HG03066 (cell line): ENCODE measurements around the gene SYDE1.

Source experiments
- ATAC-seq: cut with Tn5 transposase; IDR thresholded peaks from one replicate; pipeline ENCODE4 v1.9.1; 2021; ENCODE audit warnings: low read depth; ENCODE audit not compliant: unreplicated experiment

The SYDE1 gene

DNA sequence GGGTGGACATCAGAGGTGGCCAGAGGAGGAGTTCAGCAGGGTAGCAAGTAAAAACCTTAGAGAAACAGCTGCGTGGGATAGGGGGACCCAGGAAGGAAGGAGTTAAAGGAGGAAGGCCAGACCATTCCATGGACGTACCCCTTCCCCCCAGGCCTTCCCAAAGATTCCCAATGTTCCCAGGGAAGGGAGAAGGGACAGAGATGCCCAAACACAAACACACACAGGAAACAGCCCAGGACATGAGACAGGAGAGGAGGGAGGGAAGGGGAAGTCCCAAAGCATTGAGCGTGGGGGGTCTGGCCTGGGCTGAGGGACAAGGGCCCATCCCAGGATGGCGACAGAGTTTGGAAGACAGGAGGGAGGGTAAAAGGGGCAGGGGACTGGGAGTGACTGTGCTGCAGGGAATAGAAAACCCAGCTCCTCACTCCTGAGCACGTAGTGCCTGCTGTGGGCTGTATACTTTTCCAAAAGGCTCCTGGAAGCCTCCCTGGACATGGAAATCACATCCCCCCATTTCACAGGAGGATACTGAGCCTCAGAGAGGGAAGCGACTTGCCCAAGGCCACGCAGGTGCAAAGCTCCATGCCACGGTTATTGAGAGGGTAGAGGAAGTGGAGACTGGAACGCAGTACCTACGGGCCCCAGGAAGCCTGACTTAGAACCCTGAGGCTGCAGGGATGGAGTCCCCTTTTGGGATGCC is 1.1 kb downstream of the SYDE1 start:
- ATAC-seq = no peak

DNA sequence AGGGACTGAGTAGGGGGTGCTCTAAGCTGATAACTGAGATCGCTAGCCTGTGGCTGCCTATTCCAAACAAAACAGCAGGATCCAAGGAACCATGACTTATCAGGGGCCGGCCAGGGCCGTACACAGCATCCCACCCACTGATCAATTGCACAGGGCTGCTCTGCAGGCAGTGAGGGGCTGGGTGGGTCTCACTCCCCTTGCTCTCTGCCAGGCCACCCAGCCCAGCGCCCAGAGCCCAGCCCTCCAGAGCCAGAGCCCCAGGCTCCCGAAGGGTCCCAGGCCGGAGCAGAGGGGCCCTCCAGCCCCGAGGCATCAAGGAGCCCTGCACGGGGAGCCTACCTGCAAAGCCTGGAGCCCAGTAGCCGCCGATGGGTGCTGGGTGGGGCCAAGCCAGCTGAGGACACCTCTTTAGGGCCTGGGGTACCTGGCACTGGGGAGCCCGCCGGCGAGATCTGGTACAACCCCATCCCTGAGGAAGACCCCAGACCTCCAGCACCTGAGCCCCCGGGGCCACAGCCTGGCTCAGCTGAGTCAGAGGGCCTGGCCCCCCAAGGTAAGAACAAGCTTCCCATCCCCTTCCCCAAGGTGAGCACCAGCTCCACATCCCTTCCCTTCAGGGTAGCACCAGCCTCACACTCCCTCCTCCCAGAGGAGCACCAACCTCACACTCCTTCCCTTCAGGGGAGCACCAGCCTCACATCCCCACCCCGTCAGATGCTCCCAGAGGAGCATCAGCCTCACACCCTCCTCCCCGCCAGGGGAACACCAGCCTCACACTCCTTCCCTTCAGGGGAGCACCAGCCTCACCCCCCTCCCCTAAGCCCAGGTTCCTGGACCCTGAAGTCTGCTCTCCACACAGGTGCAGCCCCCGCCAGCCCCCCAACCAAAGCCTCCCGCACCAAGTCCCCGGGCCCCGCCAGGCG is 1.9 kb downstream of the SYDE1 start:
- no peak for ATAC-seq

DNA sequence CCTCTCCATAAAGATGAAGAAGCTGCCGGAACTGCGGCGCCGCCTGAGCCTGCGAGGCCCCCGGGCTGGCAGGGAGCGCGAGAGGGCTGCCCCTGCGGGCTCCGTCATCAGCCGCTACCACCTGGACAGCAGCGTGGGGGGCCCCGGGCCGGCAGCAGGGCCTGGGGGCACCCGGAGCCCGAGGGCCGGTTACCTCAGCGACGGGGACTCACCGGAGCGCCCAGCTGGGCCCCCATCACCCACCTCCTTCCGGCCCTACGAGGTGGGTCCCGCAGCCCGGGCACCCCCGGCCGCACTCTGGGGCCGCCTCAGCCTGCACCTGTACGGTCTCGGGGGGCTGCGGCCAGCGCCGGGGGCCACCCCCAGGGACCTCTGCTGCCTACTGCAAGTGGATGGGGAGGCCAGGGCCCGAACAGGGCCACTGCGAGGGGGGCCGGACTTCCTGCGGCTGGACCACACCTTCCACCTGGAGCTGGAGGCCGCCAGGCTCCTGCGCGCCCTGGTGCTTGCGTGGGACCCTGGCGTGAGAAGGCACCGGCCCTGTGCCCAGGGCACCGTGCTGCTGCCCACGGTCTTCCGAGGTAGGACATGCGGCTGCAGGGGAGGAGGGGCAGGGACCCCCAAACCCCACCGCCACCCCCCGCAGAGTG is 2.7 kb downstream of the SYDE1 start:
- ATAC-seq = no peak

DNA sequence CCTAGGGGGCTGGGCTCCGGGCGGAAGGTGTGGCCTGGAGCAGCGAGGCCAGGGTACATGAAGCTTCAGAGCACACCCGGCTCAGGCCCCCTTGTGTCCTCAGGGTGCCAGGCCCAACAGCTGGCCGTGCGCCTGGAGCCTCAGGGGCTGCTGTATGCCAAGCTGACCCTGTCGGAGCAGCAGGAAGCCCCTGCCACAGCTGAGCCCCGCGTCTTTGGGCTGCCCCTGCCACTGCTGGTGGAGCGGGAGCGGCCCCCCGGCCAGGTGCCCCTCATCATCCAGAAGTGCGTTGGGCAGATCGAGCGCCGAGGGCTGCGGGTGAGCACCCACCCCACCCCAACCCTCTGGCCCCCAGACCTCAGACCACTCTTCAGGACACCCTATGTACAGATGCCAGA is 3.2 kb downstream of the SYDE1 start:
- no peak for ATAC-seq

DNA sequence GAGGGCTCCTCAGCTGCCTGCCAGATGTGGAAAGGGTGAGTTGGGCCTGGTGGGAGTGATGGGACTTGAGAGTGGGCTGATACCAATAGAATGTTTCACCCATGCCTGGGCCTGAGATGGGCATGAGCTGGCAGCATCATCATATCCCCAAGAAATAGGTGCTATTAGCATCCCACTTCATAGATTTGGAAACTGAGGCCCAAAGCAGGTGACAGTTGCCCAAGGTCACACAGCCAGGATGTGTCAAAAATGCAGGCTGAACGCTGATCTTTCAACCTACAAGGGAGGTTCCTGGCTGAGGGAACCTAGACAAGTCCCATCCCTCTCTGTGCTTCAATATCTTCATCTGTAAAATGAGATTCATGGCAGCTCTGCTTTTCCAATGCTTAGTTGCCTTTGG is 4.6 kb downstream of the SYDE1 start:
- ATAC-seq = no peak

DNA sequence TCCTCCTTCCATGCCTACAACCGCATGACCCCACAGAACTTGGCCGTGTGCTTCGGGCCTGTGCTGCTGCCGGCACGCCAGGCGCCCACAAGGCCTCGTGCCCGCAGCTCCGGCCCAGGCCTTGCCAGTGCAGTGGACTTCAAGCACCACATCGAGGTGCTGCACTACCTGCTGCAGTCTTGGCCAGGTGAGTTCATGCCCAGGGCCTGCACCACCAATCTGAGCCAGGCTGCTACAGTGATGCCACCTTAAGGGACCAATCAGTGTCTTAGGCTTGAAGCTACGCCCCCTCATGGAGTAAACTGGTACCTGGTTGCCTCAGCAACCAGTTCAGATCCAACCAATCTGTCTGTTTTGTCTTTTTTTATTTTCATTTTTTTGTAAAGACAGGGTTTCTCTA is 5.2 kb downstream of the SYDE1 start:
- no peak for ATAC-seq

DNA sequence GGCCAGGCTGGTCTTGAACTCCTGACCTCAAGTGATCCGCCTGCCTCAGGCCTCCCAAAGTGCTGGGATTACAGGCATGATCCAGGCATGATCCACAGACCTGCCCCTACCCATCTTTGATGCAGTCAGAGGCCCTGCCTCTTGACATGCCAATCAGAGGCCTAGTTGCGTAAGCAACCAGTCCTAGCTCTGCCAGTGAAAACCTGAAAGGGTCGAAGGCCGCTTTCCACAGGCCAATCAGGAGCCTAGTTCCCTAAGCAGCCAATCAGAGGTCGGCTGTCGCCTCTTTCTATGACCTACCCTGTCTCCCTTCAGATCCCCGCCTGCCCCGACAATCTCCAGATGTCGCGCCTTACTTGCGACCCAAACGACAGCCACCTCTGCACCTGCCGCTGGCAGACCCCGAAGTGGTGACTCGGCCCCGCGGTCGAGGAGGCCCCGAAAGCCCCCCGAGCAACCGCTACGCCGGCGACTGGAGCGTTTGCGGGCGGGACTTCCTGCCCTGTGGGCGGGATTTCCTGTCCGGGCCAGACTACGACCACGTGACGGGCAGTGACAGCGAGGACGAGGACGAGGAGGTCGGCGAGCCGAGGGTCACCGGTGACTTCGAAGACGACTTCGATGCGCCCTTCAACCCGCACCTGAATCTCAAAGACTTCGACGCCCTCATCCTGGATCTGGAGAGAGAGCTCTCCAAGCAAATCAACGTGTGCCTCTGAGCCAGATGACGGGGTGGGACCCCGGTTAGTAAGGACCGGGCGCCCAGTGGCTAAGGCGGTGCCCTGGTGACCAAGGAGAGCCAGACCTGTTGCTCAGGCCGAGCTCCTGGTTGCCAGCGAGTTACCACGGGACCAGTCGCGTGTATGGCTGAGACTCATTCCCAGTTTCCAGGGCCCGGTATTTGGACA is 6.3 kb downstream of the SYDE1 start:
- ATAC-seq = no peak

DNA sequence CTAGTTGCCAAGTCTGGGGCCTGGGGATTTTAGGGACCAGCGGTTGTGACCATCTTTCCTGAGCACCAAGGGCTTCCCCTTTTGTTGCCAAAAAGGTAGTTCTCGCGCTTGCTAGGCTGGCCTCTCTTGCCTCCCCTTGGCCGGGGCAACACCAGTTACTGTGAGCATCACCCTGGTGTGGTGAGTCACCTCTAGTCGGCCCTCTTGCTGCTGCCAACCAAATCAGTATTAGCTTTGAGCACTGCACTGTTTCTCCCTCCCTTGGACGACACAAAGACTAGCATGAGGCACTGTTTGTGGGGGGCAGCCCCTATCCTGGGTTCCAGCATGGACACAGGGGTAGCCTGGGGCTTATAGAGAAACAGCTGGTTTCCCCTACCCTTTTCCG is 6.9 kb downstream of the SYDE1 start:
- no peak for ATAC-seq

DNA sequence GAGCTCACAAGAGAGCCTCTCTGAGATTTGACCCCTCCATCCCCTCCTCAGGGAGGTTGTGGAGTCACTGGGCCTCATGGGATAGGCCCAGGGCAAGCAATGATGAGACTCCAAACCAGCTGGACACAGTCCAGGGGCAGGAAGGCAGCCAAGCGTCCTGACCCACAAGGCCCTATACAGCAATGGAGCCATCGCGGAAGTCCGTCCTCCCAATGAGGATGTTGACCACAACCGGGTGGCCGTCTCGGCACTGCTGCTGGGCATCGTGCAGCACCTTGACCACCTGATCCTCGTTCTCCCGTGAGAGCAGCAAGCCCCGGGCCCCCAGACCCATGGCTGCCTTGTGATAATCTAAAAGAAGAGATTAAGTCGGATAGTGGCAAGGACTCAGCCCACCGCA is 7.9 kb downstream of the SYDE1 start:
- ATAC-seq = no peak

DNA sequence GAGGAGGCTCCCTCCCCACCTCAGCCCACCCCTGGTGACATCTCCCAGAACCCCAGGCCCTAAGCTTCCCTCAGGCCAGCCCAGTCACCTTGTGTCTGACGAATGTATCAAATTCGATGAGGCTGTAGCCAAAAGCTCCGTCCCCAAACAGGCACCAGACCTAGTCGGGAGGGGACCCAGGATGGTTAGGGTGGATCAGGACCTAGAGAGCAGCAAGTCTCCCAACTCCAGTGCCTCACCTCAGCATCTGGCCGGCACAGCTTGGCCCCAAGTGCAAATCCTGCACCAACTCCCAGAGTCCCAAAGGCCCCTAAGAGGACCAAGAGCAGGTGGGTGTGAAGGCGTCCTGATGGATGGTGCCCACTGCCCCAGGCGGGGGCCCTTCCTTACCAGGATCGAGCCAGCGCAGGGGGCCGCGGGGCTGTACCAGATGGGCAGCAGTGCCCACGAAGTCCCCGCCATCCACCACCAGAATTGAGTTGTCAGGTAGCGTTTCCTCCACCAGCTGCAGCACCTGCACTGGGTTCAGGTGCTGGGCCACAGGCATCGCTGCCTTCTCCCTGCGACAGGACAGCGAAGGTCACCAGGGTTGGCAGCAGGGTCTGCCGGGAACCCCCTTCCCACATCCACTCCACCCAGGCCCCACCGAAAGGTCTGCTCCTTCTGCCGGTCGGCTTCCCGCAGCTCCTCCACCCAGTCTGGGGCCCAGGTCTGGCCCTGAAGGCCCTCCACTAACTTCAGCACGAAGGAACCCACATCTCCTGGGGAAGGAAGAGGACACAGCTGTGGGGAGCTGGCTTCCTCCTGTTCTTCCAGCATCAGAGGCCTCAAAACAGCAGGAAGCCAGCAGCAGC is 8.8 kb downstream of the SYDE1 start:
- no peak for ATAC-seq

DNA sequence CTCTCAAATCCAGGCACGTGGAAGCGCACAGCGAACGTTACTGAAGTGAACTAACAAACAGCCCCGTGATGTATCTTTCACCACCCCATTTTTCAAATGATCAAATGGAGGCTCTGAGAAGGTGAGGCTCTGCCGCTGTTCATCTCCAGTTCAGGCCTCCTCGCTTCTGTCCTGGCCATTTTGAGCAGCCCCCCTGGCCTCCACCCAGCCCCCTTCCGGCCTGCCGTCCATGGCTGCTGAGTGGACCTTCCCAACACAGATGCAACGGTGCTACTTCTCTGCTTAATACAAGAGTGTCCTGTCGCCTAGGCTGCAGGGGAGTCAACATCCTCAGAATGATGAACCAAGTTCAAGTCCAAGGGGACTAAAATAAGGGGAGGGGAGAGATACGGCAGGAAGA is 9.7 kb downstream of the SYDE1 start:
- ATAC-seq = no peak

DNA sequence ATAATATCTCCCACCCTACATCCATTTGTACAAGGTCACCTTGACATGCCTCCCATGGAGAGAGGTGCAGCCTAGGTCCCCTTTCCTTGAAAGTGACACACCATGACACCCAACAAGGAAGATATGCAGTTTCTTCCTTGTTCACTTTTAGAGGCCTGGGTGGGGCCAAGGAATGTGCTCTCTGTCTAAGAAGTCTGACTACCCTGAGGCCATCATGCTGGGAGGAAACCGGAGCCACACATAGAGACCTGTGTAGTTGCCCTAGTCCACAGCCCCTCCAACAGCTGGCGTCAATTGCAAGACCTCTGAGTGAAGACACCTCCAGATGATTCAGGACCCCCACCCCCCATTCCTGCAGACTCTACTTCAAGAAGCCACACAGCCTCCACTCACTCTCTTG is 11.0 kb downstream of the SYDE1 start:
- no peak for ATAC-seq

DNA sequence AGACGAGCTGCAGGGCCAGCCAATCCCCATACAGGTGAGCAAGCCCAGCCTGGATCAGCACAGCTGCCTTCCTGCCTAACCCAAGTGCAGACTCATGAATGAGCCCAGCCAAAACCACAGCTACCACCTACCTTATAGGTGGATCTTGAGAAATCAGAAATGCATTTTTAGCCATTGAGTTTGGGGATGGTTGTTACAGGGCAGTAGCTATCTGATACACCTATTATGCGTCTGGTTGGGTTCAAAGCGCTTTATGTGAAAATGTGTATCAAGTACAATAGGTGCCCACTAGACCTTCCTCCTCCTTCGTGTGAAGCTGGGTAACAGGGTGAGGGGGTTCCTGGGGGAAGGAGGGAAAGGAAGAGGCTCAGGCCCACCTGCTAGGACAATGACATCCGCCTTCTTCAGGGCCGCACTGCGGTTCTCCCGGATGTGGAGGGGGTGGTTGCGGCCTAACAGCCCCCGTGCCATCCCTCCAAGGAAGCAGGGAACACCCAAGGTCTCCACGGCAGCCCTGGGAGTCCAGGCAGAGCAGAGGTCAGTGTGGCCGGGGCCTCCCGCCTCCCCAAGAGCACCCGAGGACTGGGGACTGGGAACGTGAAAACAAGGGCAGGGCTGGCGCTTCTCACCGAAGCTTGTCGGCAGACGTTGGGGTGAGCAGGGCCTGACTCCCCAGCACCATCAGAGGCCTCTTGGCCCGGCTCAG is 11.7 kb downstream of the SYDE1 start:
- no peak for ATAC-seq

DNA sequence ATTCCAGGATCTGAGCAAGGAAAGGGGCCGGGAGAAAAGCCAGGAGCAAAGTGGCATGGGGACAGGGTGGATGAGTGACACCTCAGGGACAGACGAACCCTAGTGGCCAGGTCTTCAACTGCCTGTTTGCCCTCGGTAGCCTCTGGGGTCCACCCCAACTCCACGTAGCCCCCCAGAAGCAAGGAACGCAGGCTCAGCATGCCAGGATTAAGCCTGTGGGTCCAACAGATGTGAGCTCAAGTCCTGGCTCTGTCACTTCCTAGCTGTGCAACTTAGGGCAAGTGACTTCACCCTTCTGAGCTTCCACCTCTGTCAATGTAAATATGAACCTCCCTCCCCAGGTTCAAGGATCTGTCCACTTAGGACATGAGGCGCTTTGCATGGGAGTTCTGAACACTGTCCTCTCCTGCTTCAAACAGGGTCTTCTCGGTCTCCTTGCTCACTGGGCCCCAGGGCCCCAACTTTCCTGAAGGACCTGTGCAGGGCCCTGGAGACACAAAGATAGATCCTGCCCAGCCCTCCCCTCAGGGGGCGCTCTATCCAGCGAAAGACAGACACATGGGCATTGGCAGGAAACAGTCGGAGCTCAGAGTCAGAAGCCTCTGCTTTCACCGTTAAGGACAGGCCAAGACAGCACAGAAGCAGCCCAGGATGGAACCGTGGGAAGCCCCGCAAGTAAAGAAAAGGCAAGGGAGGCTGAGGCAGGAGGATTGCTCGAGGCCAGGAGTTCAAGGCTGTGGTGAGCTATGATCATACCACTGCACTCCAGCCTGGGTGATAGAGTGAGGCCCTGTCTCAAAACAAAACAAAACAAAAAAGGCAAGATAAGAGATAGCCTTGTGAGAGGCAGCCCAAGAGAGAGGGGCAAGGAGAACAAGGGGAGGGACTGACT is 13.2 kb downstream of the SYDE1 start:
- no peak for ATAC-seq

DNA sequence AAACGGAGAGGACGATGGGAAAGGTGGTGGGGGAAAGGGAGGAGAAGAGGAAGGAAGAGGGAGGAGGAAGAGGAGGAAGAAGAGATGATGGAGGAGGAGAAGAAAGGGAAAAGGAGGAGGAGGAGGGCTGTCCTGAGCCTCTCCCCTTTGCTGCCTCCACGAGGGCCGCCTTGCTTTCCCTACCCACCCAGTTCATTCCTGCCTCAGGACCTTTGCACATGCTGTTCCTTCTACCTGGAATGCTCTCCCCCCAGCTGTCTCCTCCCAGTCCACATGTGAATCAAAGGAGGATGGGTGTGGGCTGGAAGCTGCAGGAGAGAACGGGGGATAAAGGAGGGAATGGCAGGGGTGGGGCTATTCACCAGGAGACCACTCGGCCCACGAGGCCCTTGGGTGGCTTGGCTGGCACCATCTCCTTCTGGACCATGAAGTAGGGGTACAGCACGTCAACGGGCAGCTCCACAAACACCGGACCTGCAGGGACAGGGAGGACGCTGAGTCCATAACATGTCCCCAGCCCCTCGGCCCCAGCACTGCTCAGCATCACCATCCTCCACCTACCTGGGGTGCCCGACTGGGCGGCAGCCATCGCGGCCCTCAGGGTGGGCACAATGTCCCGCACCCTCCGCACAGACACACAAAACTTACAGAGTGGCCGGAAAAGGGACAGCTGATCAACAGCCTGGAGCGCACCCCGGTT is 15.3 kb downstream of the SYDE1 start:
- no peak for ATAC-seq

DNA sequence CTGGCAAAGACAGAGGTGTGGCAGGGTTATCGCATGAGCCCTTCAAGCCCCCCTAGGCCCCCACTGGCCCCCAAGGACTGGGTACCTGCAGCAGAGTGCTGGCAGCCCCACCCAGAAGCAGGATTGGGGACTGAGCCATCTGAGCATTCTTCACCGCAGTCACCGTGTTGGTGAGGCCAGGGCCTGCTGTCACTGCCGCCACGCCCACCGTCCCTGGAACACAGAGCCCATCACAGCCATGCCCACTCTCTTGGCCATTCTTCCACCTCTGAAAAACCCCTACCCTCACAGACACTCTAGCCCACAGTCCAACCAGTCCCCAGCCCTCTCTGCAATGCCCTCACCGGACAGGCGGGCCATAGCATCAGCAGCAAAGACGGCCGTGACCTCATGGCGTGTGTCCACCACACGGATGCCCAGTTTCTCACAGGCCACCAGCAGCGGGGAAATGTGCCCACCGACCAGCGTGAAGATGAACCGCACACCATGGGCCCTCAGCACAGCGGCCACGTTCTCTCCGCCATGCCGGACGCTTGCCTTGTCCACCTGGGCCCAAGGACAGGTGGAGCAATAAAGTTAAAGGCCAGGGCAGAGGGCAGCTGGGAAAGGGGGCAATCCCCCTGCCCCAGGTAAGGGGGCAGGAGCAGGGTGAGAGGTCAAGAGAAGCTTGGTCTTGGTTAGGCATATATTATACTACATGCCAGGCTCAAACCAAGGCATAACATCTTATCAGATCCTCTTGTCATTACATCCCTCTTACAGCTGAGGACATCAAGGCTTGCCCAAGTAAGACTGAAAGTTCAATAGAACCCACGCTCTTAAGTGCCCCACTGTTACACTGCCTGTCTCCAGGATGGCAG is 16.1 kb downstream of the SYDE1 start:
- no peak for ATAC-seq

DNA sequence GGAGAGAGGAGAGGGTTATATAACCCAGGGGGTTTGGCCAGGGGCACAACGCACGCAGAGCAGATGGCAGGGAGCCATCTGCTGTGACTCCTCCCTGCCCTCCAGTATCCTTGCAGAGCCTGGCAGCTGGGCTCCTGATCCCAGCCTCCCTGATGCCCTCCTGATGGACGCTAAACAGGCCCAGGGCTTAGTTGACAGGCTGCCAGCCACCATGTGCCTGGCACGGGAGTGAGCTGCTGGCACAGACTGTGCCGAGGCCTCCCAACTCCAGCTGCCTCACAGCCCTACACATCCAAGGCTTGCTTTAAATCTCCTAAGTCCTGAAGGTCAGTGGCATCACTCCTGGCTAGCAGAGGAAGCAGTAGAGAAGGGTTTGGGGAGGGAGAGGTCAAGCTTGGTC is 16.7 kb downstream of the SYDE1 start:
- ATAC-seq = no peak
